C4-2B (cell line): ENCODE measurements around the gene IQGAP2.
"Not testable (repeated sequence)": the region's sequence is repeated elsewhere in the genome, so short reads cannot be mapped to it uniquely, and the experiment has no call there.

Experiments
- H3K27ac ChIP-seq: fragments of 450-650 bp; 2 replicates; pipeline ENCODE4 v1.5.1; 2017
- ZFX ChIP-seq: fragments of 450-650 bp; IDR thresholded peaks from 2 replicates; pipeline ENCODE4 v1.6.1; 2017
- TF ChIP-seq, protein P1 (sequence below): fragments of 450-650 bp; conservative IDR thresholded peaks from 2 replicates; pipeline ENCODE4 v1.5.1; 2017; ENCODE audit warnings: mild to moderate bottlenecking

The IQGAP2 gene

GRCh38 chr5:76419597-76420298 is 16.7 kb downstream of the IQGAP2 start:
- TF ChIP-seq ZFX, result no peak
- TF ChIP-seq, protein P1, sequence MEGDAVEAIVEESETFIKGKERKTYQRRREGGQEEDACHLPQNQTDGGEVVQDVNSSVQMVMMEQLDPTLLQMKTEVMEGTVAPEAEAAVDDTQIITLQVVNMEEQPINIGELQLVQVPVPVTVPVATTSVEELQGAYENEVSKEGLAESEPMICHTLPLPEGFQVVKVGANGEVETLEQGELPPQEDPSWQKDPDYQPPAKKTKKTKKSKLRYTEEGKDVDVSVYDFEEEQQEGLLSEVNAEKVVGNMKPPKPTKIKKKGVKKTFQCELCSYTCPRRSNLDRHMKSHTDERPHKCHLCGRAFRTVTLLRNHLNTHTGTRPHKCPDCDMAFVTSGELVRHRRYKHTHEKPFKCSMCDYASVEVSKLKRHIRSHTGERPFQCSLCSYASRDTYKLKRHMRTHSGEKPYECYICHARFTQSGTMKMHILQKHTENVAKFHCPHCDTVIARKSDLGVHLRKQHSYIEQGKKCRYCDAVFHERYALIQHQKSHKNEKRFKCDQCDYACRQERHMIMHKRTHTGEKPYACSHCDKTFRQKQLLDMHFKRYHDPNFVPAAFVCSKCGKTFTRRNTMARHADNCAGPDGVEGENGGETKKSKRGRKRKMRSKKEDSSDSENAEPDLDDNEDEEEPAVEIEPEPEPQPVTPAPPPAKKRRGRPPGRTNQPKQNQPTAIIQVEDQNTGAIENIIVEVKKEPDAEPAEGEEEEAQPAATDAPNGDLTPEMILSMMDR, result no peak
- no peak overlapping the region for H3K27ac ChIP-seq

DNA sequence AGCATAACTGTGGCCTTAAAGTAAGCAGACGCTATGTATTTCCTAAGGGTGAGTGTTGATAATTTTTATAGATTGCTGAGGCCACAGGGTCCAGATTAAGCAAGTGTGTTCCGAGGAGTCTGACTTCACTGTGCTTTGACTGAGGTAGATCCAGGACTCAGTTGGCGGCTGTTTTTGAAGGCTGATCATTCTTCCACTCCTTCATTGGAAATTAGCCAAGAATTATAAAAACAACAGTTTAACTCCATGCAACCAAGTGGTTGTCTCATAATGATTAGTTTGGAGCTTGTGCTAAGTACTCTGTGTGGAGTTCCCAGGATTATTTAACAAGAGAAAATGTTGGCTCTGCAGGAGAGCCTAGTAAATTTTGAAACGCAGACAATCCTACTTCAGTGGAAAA is 19.1 kb downstream of the IQGAP2 start:
- no peak for TF ChIP-seq ZFX
- TF ChIP-seq, protein P1, result no peak
- no peak overlapping the region; the same call in 1 of the 2 replicates for H3K27ac ChIP-seq

GRCh38 chr5:76422742-76423141 is 19.7 kb downstream of the IQGAP2 start:
- TF ChIP-seq, protein P1, result no peak
- no peak for TF ChIP-seq ZFX
- no peak overlapping the region; the same call in 1 of the 2 replicates for H3K27ac ChIP-seq

- TF ChIP-seq ZFX, result no peak
- TF ChIP-seq, protein P1, result no peak
- H3K27ac ChIP-seq, result no peak overlapping the region
Observed at GRCh38 chr5:76425146-76425545, 22.1 kb downstream of the IQGAP2 start.

GRCh38 chr5:76425928-76426804 is 23.1 kb downstream of the IQGAP2 start:
- no peak overlapping the region for H3K27ac ChIP-seq
- TF ChIP-seq, protein P1, result no peak
- no peak for TF ChIP-seq ZFX

- H3K27ac ChIP-seq, result no peak overlapping the region
Observed at GRCh38 chr5:76427206-76428140, 24.4 kb downstream of the IQGAP2 start.

GRCh38 chr5:76428550-76428949 is 25.5 kb downstream of the IQGAP2 start:
- not testable (repeated sequence) for H3K27ac ChIP-seq

More at GRCh38 chr5:76427206-76428140, 24.4 kb downstream of the IQGAP2 start:
- TF ChIP-seq, protein P1, result no peak
- no peak for TF ChIP-seq ZFX
